Prostate gland (tissue), 2 donors: ENCODE results near the gene POU6F2. TPM values are rescaled to one million over a fixed set of nuclear protein-coding genes. Genes with fewer than 3 reads are reported as not detected.

Source experiments
- DNase-seq: peaks from one replicate; pipeline ENCODE4 v3.0.0-alpha.2; 2019; ENCODE audit warnings: low spot score
- H3K27ac ChIP-seq, 2 donors: fragments of 200-600 bp; sonication (generic); 2 replicates each; pipeline ENCODE4 v1.5.1; 2017 to 2019
- H3K27me3 ChIP-seq: fragments of 200-600 bp; sonication (generic); replicated peaks from 2 replicates; pipeline ENCODE4 v1.5.1; 2019; ENCODE audit not compliant: insufficient read depth
- H3K36me3 ChIP-seq, 2 donors: fragments of 200-600 bp; sonication (generic); 1 replicate in 1 of 2; 2 replicates in 1 of 2; pipeline versions ENCODE4 v1.5.1 to v1.8.1; 2017 to 2019
- H3K4me1 ChIP-seq: fragments of 200-600 bp; sonication (generic); replicated peaks from 2 replicates; pipeline ENCODE4 v1.5.1; 2019
- H3K4me3 ChIP-seq, 2 donors: fragments of 200-600 bp; sonication (generic); 2 replicates each; pipeline ENCODE4 v1.5.1; 2017 to 2019
- H3K9me3 ChIP-seq: fragments of 200-600 bp; sonication (generic); 2 replicates; pipeline ENCODE4 v1.5.1; 2017
- POLR2A ChIP-seq: fragments of 450-650 bp; IDR thresholded peaks from one replicate; pipeline ENCODE4 v1.6.1; 2016; ENCODE audit warnings: antibody characterized with exemption, mild to moderate bottlenecking
- POLR2AphosphoS5 ChIP-seq: sonication (generic); formaldehyde crosslinking; IDR thresholded peaks from one replicate; pipeline ENCODE4 v1.6.1; 2017; ENCODE audit warnings: antibody characterized with exemption
- WGBS: methylation state at CpG from one replicate; pipeline ENCODE4 v1.1.5; 2018; 5-methylcytosine and 5-hydroxymethylcytosine counted together
- intact Hi-C: fragments of 100-400 bp; cut with DNase I; formaldehyde crosslinking; loops from one replicate; pipeline ENCODE4 v1.14.2; 2022
- total RNA-seq, 2 donors: library from RNA; depleted of rRNA; stranded (reverse); fragments of >200 nt; gene quantifications; one replicate each; pipeline ENCODE4 v1.1.0, GENCODE V29; 2016
- TF ChIP-seq, protein P1 (sequence below), 4 experiments: fragments of 200-600 bp in 2 of 4; fragments of 450-650 bp in 2 of 4; sonication (generic) in 2 of 4; IDR thresholded peaks; 1 replicate in 3 of 4; 2 replicates in 1 of 4; pipeline ENCODE4 v1.5.1; 2016 to 2019; ENCODE audit warnings: antibody characterized with exemption in 4 of 4, mild to moderate bottlenecking in 2 of 4, moderate library complexity in 2 of 4

POU6F2 gene
- total RNA-seq, 2 donors from 2014 or later, result 2.4 TPM; not detected in 1

- H3K9me3 ChIP-seq, result no peaks in the 10 kb centered on the region
- 62% methylated on average over 4 of the region's 4 CpGs for WGBS
- no peak for DNase-seq
These were observed 3.9 kb upstream of the POU6F2 start for GRCh38 chr7:38973760-38974159.

DNA sequence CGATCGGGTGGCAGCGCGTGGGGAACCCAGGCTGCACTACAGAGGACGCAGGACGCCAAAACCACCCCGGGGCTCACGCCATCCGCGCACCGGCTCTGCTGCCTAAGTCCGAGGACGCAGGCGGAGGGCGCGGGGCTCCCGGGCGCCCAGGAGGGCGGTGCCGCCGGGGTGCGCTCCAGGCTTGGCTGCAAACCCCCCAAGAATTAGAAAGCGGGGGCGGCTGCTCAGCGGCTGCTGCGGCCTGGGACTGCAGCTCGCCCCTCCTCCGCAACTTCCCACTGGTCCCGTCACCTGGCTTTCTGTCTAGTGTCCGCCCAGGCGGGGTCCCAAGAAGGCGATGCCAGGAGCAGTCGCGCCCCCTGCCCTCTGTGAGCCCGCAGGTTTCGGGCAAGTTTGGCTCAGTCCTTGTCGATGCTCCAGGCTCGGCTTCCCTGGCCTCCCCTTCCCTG is 1.7 kb upstream of the POU6F2 start:
- intact Hi-C loops, result no loop called here
- Histone ChIP-seq H3K36me3 (no peaks in the 10 kb centered on the region), H3K9me3 (no peaks in the 10 kb centered on the region), H3K27me3 (peaks cover 2% of the 10 kb centered on the region), H3K27ac (no peak overlapping the region), H3K4me3 (no peak overlapping the region), H3K4me1 (no peaks in the 10 kb centered on the region)
- no peak for DNase-seq
- TF ChIP-seq, protein P1, sequence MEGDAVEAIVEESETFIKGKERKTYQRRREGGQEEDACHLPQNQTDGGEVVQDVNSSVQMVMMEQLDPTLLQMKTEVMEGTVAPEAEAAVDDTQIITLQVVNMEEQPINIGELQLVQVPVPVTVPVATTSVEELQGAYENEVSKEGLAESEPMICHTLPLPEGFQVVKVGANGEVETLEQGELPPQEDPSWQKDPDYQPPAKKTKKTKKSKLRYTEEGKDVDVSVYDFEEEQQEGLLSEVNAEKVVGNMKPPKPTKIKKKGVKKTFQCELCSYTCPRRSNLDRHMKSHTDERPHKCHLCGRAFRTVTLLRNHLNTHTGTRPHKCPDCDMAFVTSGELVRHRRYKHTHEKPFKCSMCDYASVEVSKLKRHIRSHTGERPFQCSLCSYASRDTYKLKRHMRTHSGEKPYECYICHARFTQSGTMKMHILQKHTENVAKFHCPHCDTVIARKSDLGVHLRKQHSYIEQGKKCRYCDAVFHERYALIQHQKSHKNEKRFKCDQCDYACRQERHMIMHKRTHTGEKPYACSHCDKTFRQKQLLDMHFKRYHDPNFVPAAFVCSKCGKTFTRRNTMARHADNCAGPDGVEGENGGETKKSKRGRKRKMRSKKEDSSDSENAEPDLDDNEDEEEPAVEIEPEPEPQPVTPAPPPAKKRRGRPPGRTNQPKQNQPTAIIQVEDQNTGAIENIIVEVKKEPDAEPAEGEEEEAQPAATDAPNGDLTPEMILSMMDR (IDR thresholded peaks at IDR 0.05), result no peak
- WGBS, result 2% methylated on average over 36 of the region's 38 CpGs

More at GRCh38 chr7:38973760-38974159, 3.9 kb upstream of the POU6F2 start:
- Histone ChIP-seq H3K27ac (no peak overlapping the region), H3K4me1 (no peaks in the 10 kb centered on the region), H3K27me3 (peaks cover 2% of the 10 kb centered on the region), H3K4me3 (no peak overlapping the region), H3K36me3 (no peaks in the 10 kb centered on the region)
- TF ChIP-seq POLR2AphosphoS5 (no peak), POLR2A (no peak)
- TF ChIP-seq, protein P1 (IDR thresholded peaks at IDR 0.05), result no peak
- intact Hi-C loops, result no loop called here

GRCh38 chr7:38978491-38978890 is 782 bp downstream of the POU6F2 start:
- 52% methylated on average over 5 of the region's 5 CpGs for WGBS
- Histone ChIP-seq H3K4me3 (no peak overlapping the region), H3K27me3 (peaks cover 2% of the 10 kb centered on the region), H3K9me3 (no peaks in the 10 kb centered on the region), H3K4me1 (no peaks in the 10 kb centered on the region), H3K27ac (no peak overlapping the region), H3K36me3 (no peaks in the 10 kb centered on the region)
- no peak for DNase-seq
- intact Hi-C loops, result no loop called here
- no peak for TF ChIP-seq POLR2A
- TF ChIP-seq, protein P1 (IDR thresholded peaks at IDR 0.05), result no peak
- no peak for TF ChIP-seq POLR2AphosphoS5

DNA sequence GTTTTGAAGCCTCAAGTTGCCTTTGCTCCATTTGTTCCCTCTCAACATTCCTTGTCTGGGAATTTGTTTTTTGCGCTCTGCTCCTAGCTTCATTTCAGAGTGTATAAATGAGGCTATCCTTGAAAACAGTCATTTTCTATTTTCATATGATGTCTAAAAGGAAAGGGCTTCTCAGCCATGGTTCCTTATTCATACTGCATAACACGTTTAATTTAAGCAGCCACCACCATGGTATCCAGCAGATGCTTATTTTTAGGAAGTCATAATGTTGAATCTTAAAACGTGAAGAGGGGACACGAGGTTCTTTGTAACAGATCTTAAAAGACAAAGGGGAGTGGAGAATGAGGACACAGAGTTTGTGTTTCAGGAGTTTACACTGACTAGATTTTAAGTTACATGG is 14.5 kb downstream of the POU6F2 start:
- no peaks in the 10 kb centered on the region for H3K9me3 ChIP-seq
- H3K4me1 ChIP-seq, result no peaks in the 10 kb centered on the region
- intact Hi-C loops, result no loop called here
- no peak overlapping the region for H3K4me3 ChIP-seq
- H3K36me3 ChIP-seq, result no peaks in the 10 kb centered on the region
- H3K27ac ChIP-seq, result no peak overlapping the region
- no peaks in the 10 kb centered on the region for H3K27me3 ChIP-seq
- TF ChIP-seq, protein P1 (IDR thresholded peaks at IDR 0.05), result no peak
- no peak for DNase-seq
- 75% methylated on average over 4 of the region's 4 CpGs for WGBS

DNA sequence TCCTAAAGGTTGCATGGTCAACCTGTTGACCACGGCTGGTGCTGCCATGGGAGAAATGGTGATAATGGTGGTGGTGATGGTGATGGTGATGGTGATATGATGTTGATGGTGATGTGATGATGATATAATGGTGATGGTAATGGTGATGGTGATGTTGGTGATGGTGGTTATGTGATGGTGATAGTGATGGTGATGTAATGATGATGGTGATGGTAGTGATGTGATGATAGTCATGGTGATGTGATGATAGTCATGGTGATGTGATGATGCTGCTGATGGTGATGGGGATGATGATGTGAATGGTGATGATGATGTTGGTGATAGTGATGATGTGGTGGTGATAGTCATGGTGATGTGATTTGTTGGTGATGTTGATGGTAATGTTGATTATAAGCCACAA is 23.9 kb downstream of the POU6F2 start:
- no peak for TF ChIP-seq POLR2AphosphoS5
- no peak for TF ChIP-seq POLR2A
- TF ChIP-seq, protein P1 (IDR thresholded peaks at IDR 0.05), result no peak
- Histone ChIP-seq H3K27me3 (no peaks in the 10 kb centered on the region), H3K4me3 (no peak overlapping the region), H3K9me3 (no peaks in the 10 kb centered on the region), H3K36me3 (no peaks in the 10 kb centered on the region), H3K27ac (no peak overlapping the region), H3K4me1 (no peaks in the 10 kb centered on the region)
- 96% methylated on average over 1 of the region's 1 CpG for WGBS
- DNase-seq, result no peak
- intact Hi-C loops, result no loop called here
